ENCODE results near the gene RRP8.

The RRP8 gene

GRCh38 chr11:6566704-6567370 is 36.6 kb downstream of the RRP8 start:
- DNase-seq: no peak

GRCh38 chr11:6565988-6566703 is 37.3 kb downstream of the RRP8 start:
- DNase-seq: no peak

- no peak for DNase-seq
Measured at GRCh38 chr11:6565325-6565724, 38.1 kb downstream of the RRP8 start.

GRCh38 chr11:6563667-6564066 is 39.7 kb downstream of the RRP8 start:
- no peak for DNase-seq

- DNase-seq: no peak
Measured at GRCh38 chr11:6563121-6563619, 40.2 kb downstream of the RRP8 start.

GRCh38 chr11:6561288-6561687 is 42.1 kb downstream of the RRP8 start:
- DNase-seq: no peak

- no peak for DNase-seq
Measured at GRCh38 chr11:6559369-6559768, 44.0 kb downstream of the RRP8 start.

GRCh38 chr11:6557761-6558674 is 45.4 kb downstream of the RRP8 start:
- DNase-seq: no peak

GRCh38 chr11:6557063-6557462 is 46.4 kb downstream of the RRP8 start:
- DNase-seq: no peak

GRCh38 chr11:6556139-6556949 is 47.1 kb downstream of the RRP8 start:
- DNase-seq: no peak

GRCh38 chr11:6554828-6555706 is 48.3 kb downstream of the RRP8 start:
- DNase-seq: no peak

GRCh38 chr11:6553634-6554033 is 49.8 kb downstream of the RRP8 start:
- no peak for DNase-seq

- DNase-seq: no peak
Measured at GRCh38 chr11:6548641-6549040, 54.8 kb downstream of the RRP8 start.

GRCh38 chr11:6548121-6548520 is 55.3 kb downstream of the RRP8 start:
- no peak for DNase-seq

- DNase-seq: no peak
Measured at GRCh38 chr11:6547177-6547576, 56.2 kb downstream of the RRP8 start.

- DNase-seq: no peak
Measured at GRCh38 chr11:6546735-6547134, 56.7 kb downstream of the RRP8 start.

GRCh38 chr11:6545917-6546605 is 57.4 kb downstream of the RRP8 start:
- DNase-seq: no peak

Measured in activated CD8-positive, alpha-beta memory T cell treated with anti-CD3 and anti-CD28 coated beads, Interleukin-2, amount 50 U/mL, for 48 hours (primary cell).